IMR-90 (cell line): ENCODE data around the gene ENPP7. TPM values are rescaled to one million over a fixed set of nuclear protein-coding genes. Genes with fewer than 3 reads are reported as not detected.

Experiments
- ATAC-seq: fragments of 200-7000 bp; cut with Tn5 transposase; 2 replicates; pipeline ENCODE4 v1.9.1; 2020; ENCODE audit warnings: low read depth, mild to moderate bottlenecking, moderate library complexity
- BruUV-seq: library from RNA; stranded (reverse); fragments of 400-500 nt; replicated peaks from 2 replicates; lab custom pipeline; 2021; lab: Mats Ljungman, UMichigan
- CTCF ChIA-PET: fragments of 300-600 bp; formaldehyde crosslinking; extraction: SDS; loops from one replicate; lab custom pipeline; 2021; ENCODE audit warnings: antibody characterized with exemption; lab: Yijun Ruan, JAX
- POLR2A ChIA-PET: fragments of 300-600 bp; sonication (Branson Sonifier 250); formaldehyde crosslinking; loops from one replicate; lab custom pipeline; 2022; ENCODE audit warnings: antibody characterized with exemption; ENCODE audit not compliant: unreplicated experiment; lab: Charles Lee
- DNase-seq: peaks from one replicate; pipeline ENCODE4 v3.0.0; 2013
- H2AFZ ChIP-seq: replicated peaks from 2 replicates; pipeline ENCODE3; 2013; ENCODE audit warnings: low read length, mild to moderate bottlenecking; ENCODE audit not compliant: poor library complexity
- H2AK5ac ChIP-seq: 2 replicates; pipeline ENCODE4 v1.6.1; 2013; ENCODE audit warnings: low read depth, low read length, inconsistent platforms
- H2AK9ac ChIP-seq: replicated peaks from 2 replicates; pipeline ENCODE3; 2013; ENCODE audit warnings: mild to moderate bottlenecking, low read depth, low read length, moderate library complexity; ENCODE audit not compliant: poor library complexity
- H2BK120ac ChIP-seq: 2 replicates; pipeline ENCODE4 v1.6.1; 2013; ENCODE audit warnings: low read depth, low read length, inconsistent platforms
- H2BK15ac ChIP-seq: 3 replicates; pipeline ENCODE4 v1.6.1; 2013; ENCODE audit warnings: low read depth, low read length, inconsistent platforms
- H2BK20ac ChIP-seq: 2 replicates; pipeline ENCODE4 v1.6.1; 2013; ENCODE audit warnings: low read depth, mild to moderate bottlenecking, inconsistent platforms, low read length, moderate library complexity
- H2BK5ac ChIP-seq: 2 replicates; pipeline ENCODE4 v1.6.1; 2013; ENCODE audit warnings: mild to moderate bottlenecking, low read depth, low read length, inconsistent platforms; ENCODE audit not compliant: poor library complexity, severe bottlenecking
- H3K14ac ChIP-seq: replicated peaks from 2 replicates; pipeline ENCODE4 v1.6.1; 2013; ENCODE audit warnings: low read depth, low read length, inconsistent platforms
- H3K18ac ChIP-seq: 2 replicates; pipeline ENCODE4 v1.6.1; 2013; ENCODE audit warnings: low read depth, low read length, control low read depth
- H3K23ac ChIP-seq: 2 replicates; pipeline ENCODE4 v1.6.1; 2013; ENCODE audit warnings: low read depth, low read length, inconsistent platforms
- H3K27ac ChIP-seq: 2 replicates; pipeline ENCODE4 v1.5.1; 2013; ENCODE audit warnings: mild to moderate bottlenecking, control low read depth, low read length; ENCODE audit not compliant: insufficient read depth
- H3K27me3 ChIP-seq: 2 replicates; pipeline ENCODE4 v1.6.1; 2013; ENCODE audit warnings: low read length; ENCODE audit not compliant: control insufficient read depth, insufficient read depth
- H3K36me3 ChIP-seq: 2 replicates; pipeline ENCODE4 v1.6.1; 2013; ENCODE audit warnings: low read length, mixed read lengths; ENCODE audit not compliant: control insufficient read depth, insufficient read depth
- H3K4ac ChIP-seq: 2 replicates; pipeline ENCODE4 v1.6.1; 2013; ENCODE audit warnings: low read depth, low read length, inconsistent platforms
- H3K4me1 ChIP-seq: 2 replicates; pipeline ENCODE4 v1.6.1; 2013; ENCODE audit warnings: low read length, mixed read lengths; ENCODE audit not compliant: control insufficient read depth, insufficient read depth
- H3K4me2 ChIP-seq: 2 replicates; pipeline ENCODE4 v1.6.1; 2013; ENCODE audit warnings: low read depth, mild to moderate bottlenecking, control low read depth, low read length, moderate library complexity
- H3K4me3 ChIP-seq: 2 replicates; pipeline ENCODE4 v1.5.1; 2013; ENCODE audit warnings: low read depth, mild to moderate bottlenecking, control low read depth, low read length, moderate library complexity; ENCODE audit not compliant: insufficient read depth
- H3K56ac ChIP-seq: 2 replicates; pipeline ENCODE4 v1.6.1; 2013; ENCODE audit warnings: low read length, inconsistent platforms; ENCODE audit not compliant: insufficient read depth; ENCODE audit errors: extremely low read depth
- H3K79me1 ChIP-seq, 2 experiments: 2 replicates each; pipeline ENCODE4 v1.6.1; 2013; ENCODE audit warnings: low read length in 2 of 2, inconsistent platforms in 1 of 2, low read depth in 1 of 2
- H3K9ac ChIP-seq: 2 replicates; pipeline ENCODE4 v1.6.1; 2013; ENCODE audit warnings: low read depth, low read length, control low read depth
- H3K9me1 ChIP-seq: 2 replicates; pipeline ENCODE4 v1.6.1; 2013; ENCODE audit warnings: low read length, inconsistent platforms; ENCODE audit not compliant: insufficient read depth
- H3K9me3 ChIP-seq: 2 replicates; pipeline ENCODE4 v1.6.1; 2013; ENCODE audit warnings: low read length; ENCODE audit not compliant: control insufficient read depth, insufficient read depth
- H4K20me1 ChIP-seq: 2 replicates; pipeline ENCODE4 v1.6.1; 2013; ENCODE audit warnings: low read length, inconsistent platforms; ENCODE audit not compliant: insufficient read depth
- H4K5ac ChIP-seq: 2 replicates; pipeline ENCODE4 v1.6.1; 2013; ENCODE audit warnings: mild to moderate bottlenecking, low read depth, low read length, control low read depth
- H4K8ac ChIP-seq, 2 experiments: 2 replicates each; pipeline ENCODE4 v1.6.1; 2013; ENCODE audit warnings: low read depth in 2 of 2, low read length in 2 of 2, control low read depth in 1 of 2, inconsistent platforms in 1 of 2
- H4K91ac ChIP-seq: 2 replicates; pipeline ENCODE4 v1.6.1; 2013; ENCODE audit warnings: low read depth, low read length, inconsistent platforms; ENCODE audit not compliant: insufficient read depth
- BHLHE40 ChIP-seq: fragments of 150-350 bp; IDR thresholded peaks from 2 replicates; pipeline ENCODE4 v1.6.1; 2016; ENCODE audit warnings: mild to moderate bottlenecking, low read depth, low read length
- MAFK ChIP-seq: IDR thresholded peaks from 2 replicates; pipeline ENCODE4 v1.6.1; 2012; ENCODE audit warnings: low read depth, low read length, improper control_type of control experiment
- NFE2L2 ChIP-seq: fragments of 150-350 bp; IDR thresholded peaks from 2 replicates; pipeline ENCODE4 v1.6.1; 2016; ENCODE audit warnings: low read depth, mild to moderate bottlenecking, low read length
- RAD21 ChIP-seq: IDR thresholded peaks from 2 replicates; pipeline ENCODE4 v1.6.1; 2012; ENCODE audit warnings: low read length, improper control_type of control experiment
- SMC3 ChIP-seq: fragments of 150-350 bp; IDR thresholded peaks from 2 replicates; pipeline ENCODE4 v1.6.1; 2016; ENCODE audit warnings: low read depth, mild to moderate bottlenecking, antibody characterized with exemption, low read length, moderate library complexity
- WGBS, 2 experiments: methylation state at CpG; one replicate each; pipeline versions ENCODE4 v1.1.5 to v1.1.7; 2013; ENCODE audit warnings: missing lambda C conversion rate in 2 of 2; ENCODE audit not compliant: insufficient read length in 1 of 2; ENCODE audit errors: extremely low coverage in 2 of 2; 5-methylcytosine and 5-hydroxymethylcytosine counted together
- dilution Hi-C: fragments of 300-500 bp; cut with HindIII; formaldehyde crosslinking; loops from one replicate; pipeline ENCODE4 v1.14.3; 2018; ENCODE audit warnings: low sequenced_read_pairs; ENCODE audit not compliant: unreplicated experiment
- in situ Hi-C: fragments of 300-500 bp; cut with MboI; formaldehyde crosslinking; loops from 3 replicates; pipeline ENCODE4 v1.14.3; 2019; ENCODE audit warnings: low sequenced_read_pairs, inconsistent platforms, mixed read lengths
- intact Hi-C: fragments of 100-400 bp; cut with micrococcal nuclease; formaldehyde crosslinking; loops from 2 replicates; pipeline ENCODE4 v1.10.0; 2022
- polyA plus RNA-seq, 3 experiments: library from polyadenylated mRNA; depleted of rRNA; stranded (reverse); fragments of >200 nt; gene quantifications; 2 replicates each; pipeline ENCODE4 v1.2.3, GENCODE V29; 2012; ENCODE audit warnings: low replicate concordance in 1 of 3
- total RNA-seq: library from RNA; depleted of rRNA; stranded (reverse); fragments of >200 nt; gene quantifications from 2 replicates; pipeline ENCODE4 v1.2.3, GENCODE V29; 2012
- TF ChIP-seq, protein P1 (sequence below): conservative IDR thresholded peaks from 2 replicates; pipeline ENCODE4 v1.5.1; 2012; ENCODE audit warnings: mild to moderate bottlenecking, low read depth, low read length, improper control_type of control experiment

The ENPP7 gene
- total and polyA plus RNA-seq, 2 of the 4 experiments (the other 2 are of a cell fraction), result not detected

- no peak overlapping the region for H3K4me2 ChIP-seq
- dilution Hi-C loops, result no loop called here
- H4K5ac ChIP-seq, result no peak overlapping the region
- no peaks in the 10 kb centered on the region for H3K79me1 ChIP-seq
- DNase-seq (no peak), ATAC-seq (no peak)
- H3K27ac ChIP-seq, result no peak overlapping the region
- no peaks in the 10 kb centered on the region for H3K9me3 ChIP-seq
- no peak overlapping the region for H2BK120ac ChIP-seq
- no peak overlapping the region for H4K91ac ChIP-seq
- TF ChIP-seq RAD21, result no peak
- no peak for TF ChIP-seq MAFK
- no peak for TF ChIP-seq NFE2L2
- TF ChIP-seq, protein P1, sequence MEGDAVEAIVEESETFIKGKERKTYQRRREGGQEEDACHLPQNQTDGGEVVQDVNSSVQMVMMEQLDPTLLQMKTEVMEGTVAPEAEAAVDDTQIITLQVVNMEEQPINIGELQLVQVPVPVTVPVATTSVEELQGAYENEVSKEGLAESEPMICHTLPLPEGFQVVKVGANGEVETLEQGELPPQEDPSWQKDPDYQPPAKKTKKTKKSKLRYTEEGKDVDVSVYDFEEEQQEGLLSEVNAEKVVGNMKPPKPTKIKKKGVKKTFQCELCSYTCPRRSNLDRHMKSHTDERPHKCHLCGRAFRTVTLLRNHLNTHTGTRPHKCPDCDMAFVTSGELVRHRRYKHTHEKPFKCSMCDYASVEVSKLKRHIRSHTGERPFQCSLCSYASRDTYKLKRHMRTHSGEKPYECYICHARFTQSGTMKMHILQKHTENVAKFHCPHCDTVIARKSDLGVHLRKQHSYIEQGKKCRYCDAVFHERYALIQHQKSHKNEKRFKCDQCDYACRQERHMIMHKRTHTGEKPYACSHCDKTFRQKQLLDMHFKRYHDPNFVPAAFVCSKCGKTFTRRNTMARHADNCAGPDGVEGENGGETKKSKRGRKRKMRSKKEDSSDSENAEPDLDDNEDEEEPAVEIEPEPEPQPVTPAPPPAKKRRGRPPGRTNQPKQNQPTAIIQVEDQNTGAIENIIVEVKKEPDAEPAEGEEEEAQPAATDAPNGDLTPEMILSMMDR, result no peak
- no peak for TF ChIP-seq BHLHE40
- TF ChIP-seq SMC3, result no peak
- no TSS peak for BruUV-seq
- H2AK9ac ChIP-seq, result no peak overlapping the region
- WGBS, 2 experiments, result 31% methylated on average over 7 of the region's 13 CpGs; no CpG with 5 or more reads in 1 of the 2 experiments
- ChIA-PET CTCF (no interaction called here), POLR2A (no interaction called here)
- no peak overlapping the region for H4K8ac ChIP-seq
- intact Hi-C loops, result no loop called here
- no peaks in the 10 kb centered on the region for H3K9me1 ChIP-seq
- no peak overlapping the region for H3K4me3 ChIP-seq
- no peaks in the 10 kb centered on the region for H3K4me1 ChIP-seq
- H2AFZ ChIP-seq, result no peak overlapping the region
- H3K18ac ChIP-seq, result no peak overlapping the region
- no peak overlapping the region for H2BK20ac ChIP-seq
- H3K23ac ChIP-seq, result no peak overlapping the region
- peaks cover 9% of the 10 kb centered on the region; the same call in 1 of the 2 replicates for H3K27me3 ChIP-seq
- H3K9ac ChIP-seq, result no peak overlapping the region
- no peak overlapping the region for H2AK5ac ChIP-seq
- no peak overlapping the region for H3K56ac ChIP-seq
- H2BK15ac ChIP-seq, result no peak overlapping the region
- H3K14ac ChIP-seq, result no peak overlapping the region
- no peaks in the 10 kb centered on the region for H4K20me1 ChIP-seq
- no peak overlapping the region for H2BK5ac ChIP-seq
- in situ Hi-C loops, result loop anchor here (25.0 kb wide), 1 partner anchor 615 kb away; no protein-coding TSS in a partner anchor
- no peak overlapping the region for H3K4ac ChIP-seq
- H3K36me3 ChIP-seq, result no peaks in the 10 kb centered on the region
These were observed 28.7 kb upstream of the ENPP7 start for GRCh38 chr17:79702034-79702433.
